ENCODE data around the gene CALML5. TPM values are rescaled to one million over a fixed set of nuclear protein-coding genes. Genes with fewer than 3 reads are reported as not detected.
A peak's percentile ranks its signal among the peaks of the same experiment; 100 is the strongest.

Gene CALML5
- total RNA-seq, 2 experiments from 2014 or later = not detected

- no peak for DNase-seq
- H3K4me1 Mint-ChIP-seq (ENCODE audit: low read depth) = no peaks in the 10 kb centered on the region
- H3K4me3 Mint-ChIP-seq = no peak overlapping the region
- ChIA-PET CTCF (interaction anchor here (1.2 to 1.6 kb wide), 2 partner anchors 100 to 106 kb away, joined by 3 read pairs; no protein-coding TSS in a partner anchor), POLR2A (no interaction called here)
- no peak overlapping the region for H3K27ac Mint-ChIP-seq
- no peaks in the 10 kb centered on the region for H3K9me3 Mint-ChIP-seq
- H3K27me3 Mint-ChIP-seq = peaks cover 1% of the 10 kb centered on the region
- no peaks in the 10 kb centered on the region for H3K36me3 Mint-ChIP-seq
- intact Hi-C loops (cut with micrococcal nuclease) = no loop called here
Measured at GRCh38 chr10:5522913-5523560, 23.7 kb upstream of the CALML5 start.

GRCh38 chr10:5519054-5519453 is 19.7 kb upstream of the CALML5 start:
- H3K4me3 Mint-ChIP-seq = no peak overlapping the region
- POLR2A ChIA-PET = no interaction called here
- intact Hi-C loops (cut with micrococcal nuclease) = loop anchor here (5.0 kb wide), 1 partner anchor 33 kb away; no protein-coding TSS in a partner anchor
- H3K27ac Mint-ChIP-seq = no peak overlapping the region
- no peaks in the 10 kb centered on the region for H3K4me1 Mint-ChIP-seq (ENCODE audit: low read depth)
- H3K27me3 Mint-ChIP-seq = peaks cover 1% of the 10 kb centered on the region
- DNase-seq = no peak
- no peaks in the 10 kb centered on the region for H3K9me3 Mint-ChIP-seq
- CTCF ChIA-PET = interaction anchor here (1.6 kb wide), 1 partner anchor 104 kb away, joined by 7 read pairs; no protein-coding TSS in a partner anchor
- no peaks in the 10 kb centered on the region for H3K36me3 Mint-ChIP-seq

GRCh38 chr10:5518143-5518542 is 18.8 kb upstream of the CALML5 start:
- ChIA-PET POLR2A (no interaction called here), CTCF (interaction anchor here (1.6 kb wide), 1 partner anchor 105 kb away, joined by 7 read pairs; no protein-coding TSS in a partner anchor)
- Mint-ChIP-seq H3K4me1 (ENCODE audit: low read depth) (peaks cover 5% of the 10 kb centered on the region), H3K9me3 (no peaks in the 10 kb centered on the region), H3K27ac (no peak overlapping the region), H3K27me3 (peaks cover 3% of the 10 kb centered on the region), H3K36me3 (no peaks in the 10 kb centered on the region), H3K4me3 (no peak overlapping the region)
- no peak for DNase-seq
- intact Hi-C loops (cut with micrococcal nuclease) = loop anchor here (5.0 kb wide), 1 partner anchor 34 kb away; no protein-coding TSS in a partner anchor

- intact Hi-C loops (cut with micrococcal nuclease) = loop anchor here (5.0 kb wide), 1 partner anchor 35 kb away; no protein-coding TSS in a partner anchor
- Mint-ChIP-seq H3K4me3 (no peak overlapping the region), H3K9me3 (no peaks in the 10 kb centered on the region), H3K27me3 (peaks cover 4% of the 10 kb centered on the region), H3K36me3 (no peaks in the 10 kb centered on the region), H3K4me1 (ENCODE audit: low read depth) (peaks cover 11% of the 10 kb centered on the region), H3K27ac (no peak overlapping the region)
- POLR2A ChIA-PET = no interaction called here
- CTCF ChIA-PET = no interaction called here
- DNase-seq = no peak
Measured at GRCh38 chr10:5517546-5517945, 18.2 kb upstream of the CALML5 start.

DNA sequence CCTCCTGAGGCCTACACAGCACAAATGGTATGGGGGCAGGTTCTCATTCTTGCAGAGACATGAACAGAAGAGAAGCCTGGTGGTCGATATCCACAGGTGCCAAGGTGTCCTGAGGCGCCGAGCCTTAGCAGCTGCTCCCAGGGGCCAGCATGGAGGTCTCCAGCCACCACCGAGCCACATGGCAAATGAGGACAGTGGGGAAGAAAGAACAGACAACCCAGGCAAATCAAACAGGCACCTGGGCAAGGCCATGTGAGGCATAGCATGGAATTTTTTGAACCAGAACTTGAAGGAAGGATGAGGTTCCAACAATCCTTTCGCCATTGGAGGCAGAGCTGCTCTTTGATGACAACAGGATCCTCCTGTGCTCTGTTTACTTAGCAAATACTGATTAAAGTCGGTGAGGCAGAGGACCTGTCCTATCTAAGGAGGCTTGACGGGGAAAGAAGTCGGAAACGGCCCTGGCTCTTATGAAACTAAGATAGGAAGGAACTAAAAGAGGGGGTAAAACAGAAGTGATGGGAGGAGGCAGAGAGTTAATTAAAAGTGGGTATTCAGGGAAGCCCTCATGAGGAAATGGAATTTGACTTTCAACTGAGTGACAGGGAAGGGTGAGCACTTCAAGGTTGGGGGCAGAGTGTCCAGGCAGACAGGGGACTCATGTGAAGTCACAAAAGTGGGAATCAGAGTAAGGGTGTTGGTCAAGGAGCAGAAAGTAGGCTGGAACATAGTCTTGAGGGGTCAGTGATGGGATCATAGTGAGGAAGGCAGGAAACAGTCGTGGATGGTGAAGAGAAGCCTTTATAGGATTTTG is 16.8 kb upstream of the CALML5 start:
- Mint-ChIP-seq H3K4me1 (ENCODE audit: low read depth) (peaks cover 11% of the 10 kb centered on the region), H3K36me3 (no peaks in the 10 kb centered on the region), H3K27me3 (peaks cover 11% of the 10 kb centered on the region), H3K9me3 (no peaks in the 10 kb centered on the region), H3K4me3 (no peak overlapping the region), H3K27ac (no peak overlapping the region)
- intact Hi-C loops (cut with micrococcal nuclease) = loop anchor here (5.0 kb wide), 1 partner anchor 36 kb away; no protein-coding TSS in a partner anchor
- POLR2A ChIA-PET = no interaction called here
- CTCF ChIA-PET = no interaction called here
- no peak for DNase-seq

DNA sequence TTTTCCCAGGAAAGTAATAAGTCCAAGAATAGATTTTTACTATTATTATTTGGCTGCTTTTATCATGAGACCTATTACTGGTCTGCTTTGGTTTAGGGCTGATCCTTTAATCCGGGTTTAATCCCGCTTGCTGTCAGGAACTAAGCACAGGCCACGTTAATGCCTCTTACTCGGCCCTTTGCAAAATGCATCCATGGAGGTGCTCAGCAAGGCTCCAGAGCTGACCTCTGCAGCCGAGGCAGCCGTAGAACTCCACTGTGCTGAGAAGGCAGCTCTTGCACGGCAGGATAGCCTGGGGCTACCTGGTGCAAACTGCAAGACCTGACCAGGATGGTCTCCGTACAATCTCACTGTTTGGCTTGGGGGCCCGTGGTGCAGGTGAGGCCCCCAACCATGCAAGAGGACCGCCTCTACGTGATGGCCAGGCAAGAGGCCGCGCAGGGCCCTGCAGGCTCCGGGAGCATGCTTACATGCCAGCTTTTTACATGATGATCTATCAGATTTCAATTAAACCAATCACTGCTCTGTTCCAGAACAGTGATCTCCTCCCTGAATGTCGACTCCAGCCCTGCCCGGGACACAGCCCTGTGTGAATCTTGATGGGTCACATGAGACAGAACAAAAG is 15.0 kb upstream of the CALML5 start:
- Mint-ChIP-seq H3K36me3 (no peaks in the 10 kb centered on the region), H3K9me3 (no peaks in the 10 kb centered on the region), H3K4me3 (no peak overlapping the region), H3K27ac (no peak overlapping the region), H3K4me1 (ENCODE audit: low read depth) (peaks cover 11% of the 10 kb centered on the region), H3K27me3 (peaks cover 9% of the 10 kb centered on the region)
- ChIA-PET CTCF (no interaction called here), POLR2A (no interaction called here)
- intact Hi-C loops (cut with micrococcal nuclease) = no loop called here
- no peak for DNase-seq

GRCh38 chr10:5512881-5513612 is 13.7 kb upstream of the CALML5 start:
- no peak overlapping the region for H3K4me3 Mint-ChIP-seq
- H3K36me3 Mint-ChIP-seq = no peaks in the 10 kb centered on the region
- DNase-seq = peak; percentile 42
- peaks cover 11% of the 10 kb centered on the region for H3K4me1 Mint-ChIP-seq (ENCODE audit: low read depth)
- peaks cover 9% of the 10 kb centered on the region for H3K27me3 Mint-ChIP-seq
- POLR2A ChIA-PET = no interaction called here
- no peak overlapping the region for H3K27ac Mint-ChIP-seq
- intact Hi-C loops (cut with micrococcal nuclease) = no loop called here
- H3K9me3 Mint-ChIP-seq = no peaks in the 10 kb centered on the region
- CTCF ChIA-PET = interaction anchor here (0.6 to 2.0 kb wide), 3 partner anchors 66 to 117 kb away, joined by 4 to 7 read pairs (median 5); no protein-coding TSS in a partner anchor

DNA sequence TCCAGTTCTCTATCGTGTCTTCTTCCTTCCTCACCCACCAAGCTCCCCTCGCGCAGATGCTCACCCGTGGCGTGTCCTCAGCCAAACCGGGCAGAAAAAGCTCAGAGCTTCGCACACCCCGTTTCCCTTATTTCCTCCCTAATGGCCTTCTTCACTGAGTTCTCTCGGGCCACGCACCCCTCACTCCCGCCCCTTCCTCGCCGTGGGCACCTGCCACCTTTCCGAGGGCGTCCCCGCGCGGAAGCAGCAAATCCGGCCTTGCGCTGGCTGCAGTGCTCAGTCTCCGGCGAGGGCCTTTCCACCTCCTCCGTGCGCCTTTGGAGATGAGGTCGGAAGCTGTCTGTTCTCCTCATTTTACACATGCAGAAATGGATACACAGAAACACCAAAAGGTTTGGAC is 13.0 kb upstream of the CALML5 start:
- peaks cover 11% of the 10 kb centered on the region for H3K4me1 Mint-ChIP-seq (ENCODE audit: low read depth)
- peaks cover 9% of the 10 kb centered on the region for H3K27me3 Mint-ChIP-seq
- no peaks in the 10 kb centered on the region for H3K36me3 Mint-ChIP-seq
- H3K9me3 Mint-ChIP-seq = no peaks in the 10 kb centered on the region
- ChIA-PET CTCF (interaction anchor here (2.0 kb wide), 1 partner anchor 110 kb away, joined by 7 read pairs; no protein-coding TSS in a partner anchor), POLR2A (no interaction called here)
- DNase-seq = no peak
- no peak overlapping the region for H3K27ac Mint-ChIP-seq
- intact Hi-C loops (cut with micrococcal nuclease) = no loop called here
- H3K4me3 Mint-ChIP-seq = no peak overlapping the region

GRCh38 chr10:5511885-5512280 is 12.5 kb upstream of the CALML5 start:
- no peaks in the 10 kb centered on the region for H3K9me3 Mint-ChIP-seq
- CTCF ChIA-PET = interaction anchor here (2.0 kb wide), 1 partner anchor 111 kb away, joined by 7 read pairs; no protein-coding TSS in a partner anchor

DNA sequence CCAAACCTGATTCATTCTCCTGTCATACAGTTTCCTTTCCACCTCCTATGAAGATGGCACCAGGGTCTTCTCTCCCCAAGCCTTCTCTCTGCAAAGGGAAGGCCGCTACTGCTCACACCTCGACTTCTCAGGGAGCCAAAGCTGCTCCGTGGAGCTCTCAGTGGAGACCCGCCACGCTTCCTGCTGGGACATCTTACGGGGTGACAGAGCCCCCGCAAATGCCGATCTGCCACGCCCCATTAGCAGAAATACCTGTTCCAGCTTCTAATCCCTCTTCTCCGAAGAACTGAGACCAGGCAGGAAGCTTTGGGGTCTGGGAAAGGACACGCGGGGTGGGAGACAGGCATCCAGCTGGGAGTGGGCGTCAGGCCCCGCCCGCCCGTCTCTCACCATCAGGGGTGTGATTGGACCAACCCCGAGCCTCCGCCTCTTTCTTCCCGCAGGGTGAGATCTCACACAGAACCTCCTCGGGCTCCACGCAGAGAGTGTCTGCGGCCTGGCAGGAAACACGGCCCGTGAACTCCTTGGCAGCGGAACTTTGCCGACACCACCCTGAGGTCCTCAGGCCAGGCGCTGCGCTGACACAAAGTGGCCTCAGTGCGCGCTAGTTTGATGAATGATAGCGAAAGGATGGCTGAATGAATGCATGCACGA is 12.0 kb upstream of the CALML5 start:
- no peak overlapping the region for H3K4me3 Mint-ChIP-seq
- peaks cover 11% of the 10 kb centered on the region for H3K4me1 Mint-ChIP-seq (ENCODE audit: low read depth)
- H3K36me3 Mint-ChIP-seq = no peaks in the 10 kb centered on the region
- DNase-seq = no peak
- ChIA-PET POLR2A (no interaction called here), CTCF (interaction anchor here (2.0 kb wide), 1 partner anchor 111 kb away, joined by 7 read pairs; no protein-coding TSS in a partner anchor)
- no peak overlapping the region for H3K27ac Mint-ChIP-seq
- intact Hi-C loops (cut with micrococcal nuclease) = no loop called here
- no peaks in the 10 kb centered on the region for H3K9me3 Mint-ChIP-seq
- H3K27me3 Mint-ChIP-seq = peaks cover 9% of the 10 kb centered on the region

More at GRCh38 chr10:5511885-5512280, 12.5 kb upstream of the CALML5 start:
- no peak overlapping the region for H3K4me3 Mint-ChIP-seq
- no peak for DNase-seq
- H3K27ac Mint-ChIP-seq = no peak overlapping the region
- H3K4me1 Mint-ChIP-seq (ENCODE audit: low read depth) = peaks cover 11% of the 10 kb centered on the region
- POLR2A ChIA-PET = no interaction called here
- no peaks in the 10 kb centered on the region for H3K36me3 Mint-ChIP-seq
- intact Hi-C loops (cut with micrococcal nuclease) = no loop called here
- peaks cover 9% of the 10 kb centered on the region for H3K27me3 Mint-ChIP-seq

GRCh38 chr10:5510281-5511072 is 11.1 kb upstream of the CALML5 start:
- no peak overlapping the region for H3K27ac Mint-ChIP-seq
- ChIA-PET CTCF (no interaction called here), POLR2A (no interaction called here)
- H3K27me3 Mint-ChIP-seq = peaks cover 9% of the 10 kb centered on the region
- no peak overlapping the region for H3K4me3 Mint-ChIP-seq
- DNase-seq = no peak
- intact Hi-C loops (cut with micrococcal nuclease) = no loop called here
- H3K9me3 Mint-ChIP-seq = no peaks in the 10 kb centered on the region
- peaks cover 11% of the 10 kb centered on the region for H3K4me1 Mint-ChIP-seq (ENCODE audit: low read depth)
- H3K36me3 Mint-ChIP-seq = no peaks in the 10 kb centered on the region

Data from activated CD4-positive, alpha-beta memory T cell treated with anti-CD3 and anti-CD28 coated beads for 36 hours (primary cell).